GM18867 (cell line): ENCODE measurements around the gene CHCHD10.
A peak's percentile ranks its signal among the peaks of the same experiment; 100 is the strongest.

Experiments
- ATAC-seq: cut with Tn5 transposase; IDR thresholded peaks from one replicate; pipeline ENCODE4 v1.9.1; 2021; ENCODE audit warnings: mild to moderate bottlenecking, moderate library complexity; ENCODE audit not compliant: unreplicated experiment

The CHCHD10 gene

DNA sequence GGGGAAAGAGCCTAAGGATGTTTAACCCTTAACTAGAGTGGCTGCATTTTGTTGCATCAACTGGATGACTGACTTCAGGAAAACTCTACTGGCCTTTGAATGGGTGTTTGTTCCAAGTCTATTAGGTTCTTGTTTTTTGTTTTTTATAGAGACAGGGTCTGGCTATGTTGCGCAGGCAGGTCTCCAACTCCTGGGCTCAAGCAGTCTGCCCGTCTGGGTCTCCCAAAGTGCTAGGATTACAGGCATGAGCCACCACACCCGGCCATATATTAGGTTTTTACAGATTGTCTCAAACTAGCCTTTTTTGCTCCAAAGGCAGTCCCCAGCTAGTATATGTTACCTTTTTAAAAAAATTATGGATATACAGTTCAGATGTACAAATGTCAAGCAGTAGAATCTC, 20.1 kb upstream of the CHCHD10 start:
- ATAC-seq: no peak

GRCh38 chr22:23787600-23787896, 19.8 kb upstream of the CHCHD10 start:
- ATAC-seq: no peak

DNA sequence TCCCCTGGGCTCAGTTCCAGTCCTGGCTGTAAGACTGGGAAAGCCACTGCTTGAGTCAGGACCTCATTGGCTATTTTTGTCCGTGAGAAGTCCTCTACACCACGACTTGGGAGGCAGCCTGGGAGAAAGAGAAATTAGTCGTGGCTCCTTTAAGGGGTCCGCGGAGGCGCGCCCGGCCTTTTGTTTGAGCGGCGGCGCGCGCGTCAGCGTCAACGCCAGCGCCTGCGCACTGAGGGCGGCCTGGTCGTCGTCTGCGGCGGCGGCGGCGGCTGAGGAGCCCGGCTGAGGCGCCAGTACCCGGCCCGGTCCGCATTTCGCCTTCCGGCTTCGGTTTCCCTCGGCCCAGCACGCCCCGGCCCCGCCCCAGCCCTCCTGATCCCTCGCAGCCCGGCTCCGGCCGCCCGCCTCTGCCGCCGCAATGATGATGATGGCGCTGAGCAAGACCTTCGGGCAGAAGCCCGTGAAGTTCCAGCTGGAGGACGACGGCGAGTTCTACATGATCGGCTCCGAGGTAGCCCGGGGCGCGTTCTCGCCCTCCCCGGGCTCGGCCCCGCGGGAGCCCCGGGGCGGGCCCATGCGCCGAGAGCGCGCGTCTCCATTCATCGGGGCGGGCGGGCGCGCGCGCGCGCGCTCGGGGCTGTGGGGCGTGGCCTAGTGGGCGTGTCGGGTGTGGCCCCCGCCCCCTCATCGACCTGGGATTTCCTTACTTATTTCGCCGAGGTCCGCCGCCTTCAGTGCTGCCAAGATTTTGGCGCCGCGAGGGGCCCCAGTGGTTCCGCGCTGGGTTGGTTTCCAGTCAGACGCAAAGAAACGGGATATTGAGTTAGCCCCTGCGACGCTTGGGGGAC, 19.2 kb upstream of the CHCHD10 start, which contains the start of gene SMARCB1:
SMARCB1 (plus strand) TSS at position 215 of the 848 bp plus-strand sequence; CDS start at position 419, 204 bp downstream.
- peak; percentile 70 for ATAC-seq

DNA sequence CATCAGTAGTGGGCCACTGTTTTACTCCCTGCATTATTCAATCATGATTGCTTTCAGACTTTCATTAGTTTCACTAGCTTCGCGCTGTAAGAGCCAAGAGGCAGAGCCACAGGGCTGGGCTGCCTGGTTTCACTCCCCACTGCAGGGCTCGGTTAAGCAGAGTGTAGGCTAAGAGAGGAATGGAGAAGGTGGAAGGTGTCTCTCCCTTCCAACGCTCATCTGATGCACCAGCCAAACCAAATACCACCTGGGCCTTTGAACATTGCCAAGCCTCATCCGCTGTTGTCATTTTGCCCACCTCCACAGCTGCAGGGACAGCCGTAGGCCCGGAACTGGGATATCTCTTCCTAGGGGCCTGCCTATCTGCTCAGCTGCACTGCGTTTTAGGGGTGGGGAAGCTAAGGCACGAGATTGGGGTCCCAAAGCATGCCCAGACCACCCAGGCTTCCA, 18.5 kb upstream of the CHCHD10 start:
- ATAC-seq: no peak

- no peak for ATAC-seq
Observed at GRCh38 chr22:23784215-23784732, 16.5 kb upstream of the CHCHD10 start.

DNA sequence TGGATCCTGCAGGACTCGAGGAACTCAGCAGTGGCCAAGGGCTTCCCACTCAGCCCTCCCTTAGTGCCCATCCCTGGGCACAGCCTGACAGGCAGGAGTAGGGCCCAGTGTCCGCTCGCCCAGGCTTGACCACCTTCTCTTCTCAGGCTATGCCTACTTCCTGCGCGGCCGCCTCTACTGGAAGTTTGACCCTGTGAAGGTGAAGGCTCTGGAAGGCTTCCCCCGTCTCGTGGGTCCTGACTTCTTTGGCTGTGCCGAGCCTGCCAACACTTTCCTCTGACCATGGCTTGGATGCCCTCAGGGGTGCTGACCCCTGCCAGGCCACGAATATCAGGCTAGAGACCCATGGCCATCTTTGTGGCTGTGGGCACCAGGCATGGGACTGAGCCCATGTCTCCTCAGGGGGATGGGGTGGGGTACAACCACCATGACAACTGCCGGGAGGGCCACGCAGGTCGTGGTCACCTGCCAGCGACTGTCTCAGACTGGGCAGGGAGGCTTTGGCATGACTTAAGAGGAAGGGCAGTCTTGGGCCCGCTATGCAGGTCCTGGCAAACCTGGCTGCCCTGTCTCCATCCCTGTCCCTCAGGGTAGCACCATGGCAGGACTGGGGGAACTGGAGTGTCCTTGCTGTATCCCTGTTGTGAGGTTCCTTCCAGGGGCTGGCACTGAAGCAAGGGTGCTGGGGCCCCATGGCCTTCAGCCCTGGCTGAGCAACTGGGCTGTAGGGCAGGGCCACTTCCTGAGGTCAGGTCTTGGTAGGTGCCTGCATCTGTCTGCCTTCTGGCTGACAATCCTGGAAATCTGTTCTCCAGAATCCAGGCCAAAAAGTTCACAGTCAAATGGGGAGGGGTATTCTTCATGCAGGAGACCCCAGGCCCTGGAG, 15.7 kb upstream of the CHCHD10 start:
- no peak for ATAC-seq

GRCh38 chr22:23782703-23783102, 14.9 kb upstream of the CHCHD10 start:
- ATAC-seq: no peak

DNA sequence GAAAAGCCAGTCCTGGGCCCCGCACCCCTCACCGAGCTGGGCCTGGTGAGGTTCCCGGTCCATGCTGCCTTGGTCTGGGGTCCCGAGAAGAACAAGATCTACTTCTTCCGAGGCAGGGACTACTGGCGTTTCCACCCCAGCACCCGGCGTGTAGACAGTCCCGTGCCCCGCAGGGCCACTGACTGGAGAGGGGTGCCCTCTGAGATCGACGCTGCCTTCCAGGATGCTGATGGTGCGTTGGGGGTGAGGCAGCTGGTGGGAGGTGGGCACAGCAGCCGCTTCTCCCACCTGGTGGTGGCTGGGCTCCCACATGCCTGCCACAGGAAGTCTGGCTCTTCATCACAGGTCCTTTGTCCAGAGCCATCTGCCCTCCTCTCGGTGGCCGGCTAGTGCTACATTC, 14.5 kb upstream of the CHCHD10 start:
- no peak for ATAC-seq

GRCh38 chr22:23781511-23782183, 13.9 kb upstream of the CHCHD10 start:
- ATAC-seq: no peak

DNA sequence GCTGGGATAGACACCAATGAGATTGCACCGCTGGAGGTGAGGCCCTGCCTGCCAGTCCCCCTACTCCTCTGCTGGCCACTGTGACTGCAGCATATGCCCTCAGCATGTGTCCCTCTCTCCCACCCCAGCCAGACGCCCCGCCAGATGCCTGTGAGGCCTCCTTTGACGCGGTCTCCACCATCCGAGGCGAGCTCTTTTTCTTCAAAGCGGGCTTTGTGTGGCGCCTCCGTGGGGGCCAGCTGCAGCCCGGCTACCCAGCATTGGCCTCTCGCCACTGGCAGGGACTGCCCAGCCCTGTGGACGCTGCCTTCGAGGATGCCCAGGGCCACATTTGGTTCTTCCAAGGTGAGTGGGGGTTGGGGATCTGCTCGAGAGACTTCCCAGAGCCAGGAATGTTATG, 13.3 kb upstream of the CHCHD10 start:
- ATAC-seq: no peak

- no peak for ATAC-seq
Observed at GRCh38 chr22:23780146-23780748, 12.5 kb upstream of the CHCHD10 start.

DNA sequence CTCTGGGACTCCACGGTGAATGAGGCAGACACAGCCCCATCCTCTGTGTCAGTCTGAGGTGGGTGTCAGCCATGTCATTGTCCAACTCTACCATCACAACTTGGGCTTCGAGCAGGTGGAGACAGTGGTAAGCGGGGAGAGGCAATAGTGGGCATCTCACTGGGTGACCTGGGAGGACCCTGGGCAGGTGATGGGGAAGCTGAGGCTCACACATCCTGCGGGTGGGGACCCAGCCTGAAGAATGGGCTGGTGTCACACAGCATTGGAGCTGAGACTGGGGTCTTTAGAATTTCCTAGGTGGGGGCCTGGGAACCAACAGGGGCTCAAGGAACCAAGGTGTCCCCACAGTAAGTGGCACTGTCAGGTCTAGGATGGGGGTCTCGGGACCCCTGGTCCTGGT, 12.0 kb upstream of the CHCHD10 start:
- ATAC-seq: no peak

GRCh38 chr22:23779083-23779482, 11.3 kb upstream of the CHCHD10 start:
- ATAC-seq: no peak

- no peak for ATAC-seq
Observed at GRCh38 chr22:23778577-23778900, 10.8 kb upstream of the CHCHD10 start.

DNA sequence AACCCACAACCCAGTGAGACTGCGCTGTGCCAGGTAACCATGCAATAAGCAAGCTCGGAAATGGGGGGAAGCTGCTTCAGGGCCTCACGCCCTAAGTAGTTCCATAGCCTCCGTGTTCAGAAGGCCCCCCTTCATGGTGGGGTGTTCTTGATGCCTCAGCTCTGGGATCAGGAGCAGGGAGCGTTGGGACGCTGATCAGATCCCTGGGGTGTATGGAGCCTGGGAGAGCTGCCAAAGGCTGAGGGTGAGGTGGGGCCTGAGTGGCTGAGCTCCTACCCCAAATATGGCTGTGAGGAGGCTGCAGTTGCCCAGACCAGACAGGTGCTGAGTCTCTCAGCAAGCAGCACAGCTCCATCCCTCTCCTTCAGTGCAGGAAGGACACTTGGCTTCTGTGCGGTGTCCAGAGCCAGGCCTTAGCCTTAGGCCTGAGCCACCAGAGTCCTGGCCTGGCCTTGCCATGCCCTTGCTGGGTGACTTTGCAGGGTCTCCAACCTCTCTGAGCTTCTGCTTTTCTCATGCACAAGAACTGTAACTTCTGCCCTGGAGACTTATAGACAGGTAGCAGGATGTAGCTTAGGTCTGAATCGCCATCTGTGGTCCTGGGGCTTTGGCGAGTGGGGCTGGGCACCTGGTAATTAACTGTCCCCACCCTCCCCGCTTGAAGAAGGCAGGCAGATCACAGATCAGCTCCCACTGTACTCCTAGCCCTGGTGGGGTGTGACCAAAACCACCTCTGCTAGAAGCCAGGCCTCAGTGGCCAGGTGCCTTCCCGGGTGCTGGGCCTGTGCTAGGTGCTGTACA, 10.2 kb upstream of the CHCHD10 start:
- ATAC-seq: no peak

DNA sequence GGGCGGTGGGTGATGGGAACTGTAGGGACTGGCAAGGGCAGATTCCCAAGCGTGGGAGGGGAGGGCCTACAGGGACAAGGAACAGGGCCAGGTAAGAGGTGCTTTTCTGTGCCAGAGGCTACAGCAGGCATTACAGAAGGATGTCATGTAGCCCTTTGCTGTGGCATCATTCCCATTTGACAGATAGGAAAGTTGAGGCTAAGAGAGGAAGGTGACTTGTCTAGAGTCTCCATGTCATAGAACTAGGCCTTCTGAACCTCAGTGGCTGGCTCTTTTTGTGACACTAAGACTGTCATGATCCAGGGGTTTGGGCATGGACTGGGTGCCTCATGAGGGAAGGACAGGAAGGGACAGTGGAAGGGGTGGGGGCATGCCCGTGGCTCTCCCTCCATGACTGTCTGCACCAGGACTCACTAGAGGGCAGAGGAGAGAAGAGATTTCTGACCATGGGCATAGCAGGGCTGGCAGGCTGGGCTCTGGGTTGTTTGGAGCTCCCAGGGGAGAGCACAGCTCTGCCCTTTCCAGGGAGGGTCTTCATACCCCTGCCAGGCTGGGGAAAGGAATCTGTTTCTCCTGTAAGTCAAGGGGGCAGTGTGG, 8.1 kb upstream of the CHCHD10 start:
- ATAC-seq: no peak

DNA sequence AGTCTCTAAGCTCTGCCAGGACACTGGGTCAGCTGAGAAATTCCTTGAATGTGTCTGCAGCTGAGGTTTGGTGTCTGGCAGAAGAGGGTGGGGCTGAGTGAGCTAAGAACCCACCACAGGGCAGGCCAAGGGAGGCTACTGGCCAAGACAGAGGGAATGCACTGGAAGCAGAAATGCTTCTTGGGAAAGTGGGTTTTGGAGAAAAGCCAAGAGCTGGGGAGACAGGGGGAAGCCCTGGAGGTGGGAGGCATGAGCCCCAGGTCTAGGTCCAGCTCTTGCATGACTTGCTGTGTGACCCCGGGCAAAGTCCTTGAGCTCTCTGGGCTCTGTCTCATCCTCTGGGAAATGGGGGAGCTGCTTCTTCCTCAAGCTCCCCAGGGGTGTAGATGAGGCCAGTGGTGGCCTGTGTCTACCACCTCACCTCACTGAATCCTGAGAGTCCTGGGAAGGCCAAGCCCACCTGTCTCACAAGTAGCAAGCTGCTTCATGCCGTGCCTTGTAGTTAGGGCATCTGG, 7.2 kb upstream of the CHCHD10 start:
- ATAC-seq: no peak

DNA sequence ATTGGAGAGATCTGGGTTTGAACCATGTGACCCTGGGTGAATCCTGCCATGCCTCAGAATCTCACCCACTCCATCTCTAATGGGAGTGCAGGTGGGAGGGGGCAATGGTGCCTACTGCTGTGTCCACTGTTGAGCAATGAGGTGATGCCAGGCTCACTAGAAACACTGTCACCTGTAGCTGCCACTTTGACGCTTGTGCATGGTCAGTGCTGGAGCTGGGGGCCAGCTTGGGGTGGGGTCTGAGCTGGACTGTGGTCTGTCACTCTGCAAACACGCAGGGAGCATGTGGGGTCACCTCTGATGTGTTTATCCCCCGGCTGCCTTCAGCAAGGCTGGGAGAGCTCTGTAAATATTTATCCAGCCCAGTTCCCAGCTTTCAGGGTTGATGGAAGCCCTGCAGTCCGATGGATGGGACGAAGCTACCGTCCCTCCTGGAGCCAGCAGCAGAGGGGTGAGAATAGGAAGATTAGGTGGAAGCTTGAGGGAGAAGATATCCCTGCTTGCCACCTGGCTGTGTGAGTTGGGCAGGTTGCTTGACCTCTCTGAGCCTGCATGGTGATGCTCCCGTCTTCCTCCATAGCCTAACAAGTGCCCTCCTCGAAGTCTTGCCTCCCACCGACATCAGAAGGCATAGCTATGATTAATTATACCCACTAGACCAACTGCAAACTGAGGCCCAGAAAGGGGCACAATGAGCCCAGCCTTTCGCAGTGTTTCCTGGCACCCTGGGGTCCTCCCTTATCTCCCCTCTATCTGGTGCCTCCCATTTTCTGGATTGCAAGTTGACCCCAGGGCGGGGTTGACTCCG, 6.5 kb upstream of the CHCHD10 start:
- no peak for ATAC-seq
